ENCODE data around the gene TMC1.

The TMC1 gene

DNA sequence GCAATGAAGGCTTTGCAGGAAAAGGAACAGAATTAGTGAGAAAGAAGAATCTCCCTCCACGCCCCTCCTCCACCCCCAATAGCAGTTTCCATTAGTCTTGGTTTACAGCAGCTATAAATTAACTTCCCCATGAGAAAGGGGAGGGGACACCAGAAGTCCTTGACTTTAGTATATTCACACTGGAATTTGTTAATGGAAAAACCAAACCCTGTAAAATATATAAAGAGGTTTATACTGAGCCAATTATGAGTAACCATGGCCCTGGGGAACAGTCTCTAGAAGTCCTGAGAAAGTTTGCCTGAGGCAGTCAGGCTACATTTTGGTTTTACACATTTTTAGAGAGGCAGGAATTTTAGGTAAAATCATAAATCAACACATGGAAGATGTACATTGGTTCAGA, 342.9 kb downstream of the TMC1 start:
- DNase-seq (ENCODE audit: low read depth, low spot score): no peak

- no peak for DNase-seq (ENCODE audit: low read depth, low spot score)
Observed at GRCh38 chr9:72871685-72872084, 350.3 kb downstream of the TMC1 start.

DNA sequence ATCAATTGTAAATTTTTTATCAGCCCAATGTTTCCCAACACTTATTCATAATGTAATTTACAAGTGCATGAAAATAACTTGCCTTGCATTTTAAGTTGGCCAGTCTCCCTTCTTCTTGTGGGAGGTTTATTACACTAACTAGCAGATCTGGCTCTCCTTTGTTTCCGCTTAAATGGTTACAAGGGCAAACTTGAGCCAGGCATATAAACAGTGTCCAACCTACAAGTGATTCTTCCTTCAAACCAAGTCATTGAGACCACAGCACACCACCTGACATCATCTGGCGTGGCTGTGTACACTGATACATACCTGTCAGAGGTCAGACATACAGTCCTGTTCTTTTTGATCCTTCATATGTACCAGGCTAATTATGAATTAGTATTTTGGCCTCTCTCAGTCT, 351.3 kb downstream of the TMC1 start:
- no peak for DNase-seq (ENCODE audit: low read depth, low spot score)

DNA sequence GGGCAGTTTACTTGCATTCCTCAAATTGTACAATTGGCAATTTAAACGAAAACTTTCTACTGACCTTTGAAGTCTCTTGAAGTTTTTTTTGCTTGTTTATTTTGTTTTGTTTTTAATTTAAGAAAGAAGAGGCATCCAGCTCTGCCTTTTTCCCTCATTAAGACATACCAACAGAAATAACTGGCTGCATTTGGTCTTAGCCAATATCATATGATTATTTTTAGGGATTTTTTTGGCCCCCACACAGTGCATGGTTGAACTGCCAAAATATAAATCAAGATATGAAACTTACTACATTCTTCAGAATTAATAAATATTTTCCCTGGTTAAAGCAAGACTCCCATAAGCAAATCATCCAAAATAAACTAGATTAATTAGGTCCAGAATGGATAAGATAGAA, 352.0 kb downstream of the TMC1 start:
- DNase-seq (ENCODE audit: low read depth, low spot score): no peak

DNA sequence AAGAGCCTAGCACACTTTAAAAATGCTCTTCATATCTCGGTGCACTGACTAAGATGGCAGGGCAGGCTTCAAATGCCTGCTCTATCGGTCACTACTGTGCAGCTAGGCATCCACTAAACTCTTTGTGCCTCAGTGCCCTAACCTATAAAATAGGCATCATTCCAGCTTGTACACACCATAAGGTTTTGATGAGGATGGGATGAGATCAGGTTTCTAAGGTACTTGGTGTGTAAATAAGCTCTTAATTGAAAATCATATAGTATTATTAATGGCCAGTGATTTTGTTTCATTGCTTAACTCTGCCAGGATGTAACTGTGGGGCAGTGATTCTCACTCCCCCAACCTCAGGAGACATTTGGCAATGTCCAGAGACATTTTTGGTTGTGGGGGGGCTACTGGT, 352.9 kb downstream of the TMC1 start:
- no peak for DNase-seq (ENCODE audit: low read depth, low spot score)

- DNase-seq (ENCODE audit: low read depth, low spot score): no peak
Observed at GRCh38 chr9:72875221-72875620, 353.8 kb downstream of the TMC1 start.

DNA sequence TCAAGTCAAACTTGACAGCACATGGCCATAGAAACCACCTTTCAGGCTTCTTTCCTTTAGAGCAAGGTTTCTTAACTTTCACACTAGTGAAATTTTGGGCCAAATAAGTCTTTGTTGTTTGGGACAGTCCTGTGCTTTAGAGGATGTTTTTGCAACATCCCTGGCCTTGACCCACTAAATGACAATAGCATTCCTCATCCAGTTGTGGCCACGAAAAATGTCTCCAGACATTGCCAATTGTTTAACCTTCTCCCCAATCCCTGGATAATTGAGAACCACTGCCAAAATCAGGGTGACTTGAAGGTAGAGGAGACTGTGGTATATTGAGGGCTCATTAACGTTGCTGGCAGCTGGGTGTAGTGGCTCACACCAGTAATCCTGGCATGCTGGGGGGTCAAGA, 359.4 kb downstream of the TMC1 start:
- DNase-seq (ENCODE audit: low read depth, low spot score): no peak

DNA sequence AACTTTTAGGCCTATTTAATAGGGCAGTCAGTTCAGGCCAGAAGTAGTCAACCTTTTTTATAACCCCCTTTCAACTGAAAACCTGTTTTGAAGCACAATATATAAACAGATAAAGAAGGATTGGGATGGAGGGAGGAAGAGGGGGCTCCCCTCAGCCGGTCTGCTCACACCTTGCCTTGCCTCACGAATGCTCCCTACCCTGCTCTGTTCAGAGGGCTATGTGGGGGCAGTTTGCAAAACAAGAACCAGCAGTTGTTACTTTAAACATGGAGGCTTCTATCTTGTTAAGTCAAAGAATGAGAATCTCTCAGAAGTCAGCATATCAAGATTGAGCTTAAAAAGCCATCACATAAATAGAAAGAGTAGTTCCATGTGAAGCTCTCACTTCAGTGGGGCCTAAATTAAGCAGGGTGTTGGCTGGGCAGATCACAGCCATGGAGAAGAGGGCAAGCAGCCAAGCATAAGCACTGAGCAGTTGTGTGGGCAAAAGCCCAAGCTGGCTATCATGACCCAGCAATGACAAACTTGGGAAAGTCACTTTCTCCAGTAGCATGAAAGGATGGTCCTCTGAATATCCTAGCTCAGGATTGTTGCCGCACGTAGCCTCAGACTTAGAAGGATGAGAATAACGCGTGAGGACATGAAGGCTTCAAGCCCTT, 360.8 kb downstream of the TMC1 start:
- no peak for DNase-seq (ENCODE audit: low read depth, low spot score)

DNA sequence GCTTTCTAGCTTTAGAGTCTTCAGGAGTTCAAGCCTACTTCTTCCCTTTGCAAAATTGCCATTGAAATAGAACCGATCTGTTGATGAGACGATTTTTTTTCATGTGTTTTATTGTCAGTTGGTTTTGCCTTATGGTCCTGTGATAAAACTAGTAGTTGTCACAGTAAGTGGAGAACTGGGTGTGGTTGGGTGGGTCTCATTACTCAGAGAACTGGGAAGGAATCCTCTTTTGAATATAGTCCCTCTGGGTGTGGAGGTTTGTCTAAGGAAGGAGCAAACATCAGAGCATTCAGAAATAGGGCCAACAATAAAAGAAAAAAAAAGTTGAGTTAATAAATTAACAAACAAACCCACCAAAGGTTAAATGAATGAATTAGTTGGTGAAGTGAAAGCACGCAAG, 362.5 kb downstream of the TMC1 start:
- no peak for DNase-seq (ENCODE audit: low read depth, low spot score)

DNA sequence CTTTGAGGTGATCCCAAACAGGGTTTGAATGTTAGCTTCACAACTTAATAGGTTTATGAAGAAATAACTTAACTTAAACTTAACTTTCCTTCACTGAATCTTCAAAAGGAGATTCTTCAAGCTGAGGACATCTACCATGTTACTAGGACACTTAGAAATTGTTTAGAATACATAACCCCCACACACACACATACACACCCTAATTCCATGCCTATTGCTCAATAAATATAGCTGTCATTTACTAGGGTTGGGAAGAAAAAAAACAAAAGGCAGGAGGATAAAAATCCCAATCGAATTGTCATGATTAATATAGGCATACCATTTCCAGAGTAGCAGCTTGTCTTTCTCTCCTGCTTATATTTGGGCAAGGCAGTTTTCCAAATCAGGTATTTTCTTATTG, 363.1 kb downstream of the TMC1 start:
- DNase-seq (ENCODE audit: low read depth, low spot score): no peak

Data from ELF-1 (cell line).